Spleen (tissue), 7 donors: ENCODE data around the gene KIFC1.
"Not testable (repeated sequence)": the region's sequence is repeated elsewhere in the genome, so short reads cannot be mapped to it uniquely, and the experiment has no call there.

ENCODE experiments used
- POLR2A ChIP-seq, 3 donors: fragments of 450-650 bp; IDR thresholded peaks; one replicate each; pipeline ENCODE4 v1.5.1; 2017; ENCODE audit warnings: antibody characterized with exemption in 3 of 3, mild to moderate bottlenecking in 1 of 3
- TF ChIP-seq, protein P1 (sequence below), 11 experiments: fragments of 200-600 bp in 7 of 11; fragments of 450-650 bp in 4 of 11; sonication (generic) in 4 of 11; IDR thresholded peaks in 8 of 11; conservative IDR thresholded peaks in 3 of 11; 1 replicate in 7 of 11; 2 replicates in 4 of 11; pipeline versions ENCODE4 v1.4.0 to v1.8.0; 2016 to 2021; ENCODE audit warnings: antibody characterized with exemption in 11 of 11, inconsistent platforms in 4 of 11, mild to moderate bottlenecking in 1 of 11
- donor health status: DM: no; HTN: no; CAD: no; lungs with moderate emphysema.
- donor health status: DM: no; HTN: no; CAD: no.
- donor health status: DM: no; HTN: no; CAD: no.

DNA sequence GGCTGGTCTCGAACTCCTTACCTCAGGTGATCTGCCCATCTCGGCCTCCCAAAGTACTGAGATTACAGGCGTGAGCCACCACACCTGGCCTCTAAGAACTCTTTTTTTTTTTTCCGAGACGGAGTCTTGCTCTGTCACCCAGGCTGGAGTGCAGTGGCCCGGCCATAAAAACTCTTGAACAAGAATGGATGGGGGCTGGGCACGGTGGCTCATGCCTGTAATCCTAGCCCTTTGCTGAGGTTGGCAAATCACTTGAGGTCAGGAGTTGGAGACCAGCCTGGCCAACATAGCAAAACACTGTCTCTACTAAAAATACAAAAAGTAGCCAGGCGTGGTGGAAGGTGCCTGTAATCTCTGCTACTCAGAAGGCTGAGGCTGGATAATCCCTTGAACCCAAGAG lies 19.7 kb upstream of the KIFC1 start:
- TF ChIP-seq POLR2A (IDR thresholded peaks at IDR 0.05): not testable (repeated sequence)
- TF ChIP-seq, protein P1, sequence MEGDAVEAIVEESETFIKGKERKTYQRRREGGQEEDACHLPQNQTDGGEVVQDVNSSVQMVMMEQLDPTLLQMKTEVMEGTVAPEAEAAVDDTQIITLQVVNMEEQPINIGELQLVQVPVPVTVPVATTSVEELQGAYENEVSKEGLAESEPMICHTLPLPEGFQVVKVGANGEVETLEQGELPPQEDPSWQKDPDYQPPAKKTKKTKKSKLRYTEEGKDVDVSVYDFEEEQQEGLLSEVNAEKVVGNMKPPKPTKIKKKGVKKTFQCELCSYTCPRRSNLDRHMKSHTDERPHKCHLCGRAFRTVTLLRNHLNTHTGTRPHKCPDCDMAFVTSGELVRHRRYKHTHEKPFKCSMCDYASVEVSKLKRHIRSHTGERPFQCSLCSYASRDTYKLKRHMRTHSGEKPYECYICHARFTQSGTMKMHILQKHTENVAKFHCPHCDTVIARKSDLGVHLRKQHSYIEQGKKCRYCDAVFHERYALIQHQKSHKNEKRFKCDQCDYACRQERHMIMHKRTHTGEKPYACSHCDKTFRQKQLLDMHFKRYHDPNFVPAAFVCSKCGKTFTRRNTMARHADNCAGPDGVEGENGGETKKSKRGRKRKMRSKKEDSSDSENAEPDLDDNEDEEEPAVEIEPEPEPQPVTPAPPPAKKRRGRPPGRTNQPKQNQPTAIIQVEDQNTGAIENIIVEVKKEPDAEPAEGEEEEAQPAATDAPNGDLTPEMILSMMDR (IDR thresholded peaks at IDR 0.05 in 8 of 11, conservative IDR thresholded peaks at IDR 0.05 in 3 of 11): not testable (repeated sequence)
